Measurements from ENCODE around the gene RNF167.

DNA sequence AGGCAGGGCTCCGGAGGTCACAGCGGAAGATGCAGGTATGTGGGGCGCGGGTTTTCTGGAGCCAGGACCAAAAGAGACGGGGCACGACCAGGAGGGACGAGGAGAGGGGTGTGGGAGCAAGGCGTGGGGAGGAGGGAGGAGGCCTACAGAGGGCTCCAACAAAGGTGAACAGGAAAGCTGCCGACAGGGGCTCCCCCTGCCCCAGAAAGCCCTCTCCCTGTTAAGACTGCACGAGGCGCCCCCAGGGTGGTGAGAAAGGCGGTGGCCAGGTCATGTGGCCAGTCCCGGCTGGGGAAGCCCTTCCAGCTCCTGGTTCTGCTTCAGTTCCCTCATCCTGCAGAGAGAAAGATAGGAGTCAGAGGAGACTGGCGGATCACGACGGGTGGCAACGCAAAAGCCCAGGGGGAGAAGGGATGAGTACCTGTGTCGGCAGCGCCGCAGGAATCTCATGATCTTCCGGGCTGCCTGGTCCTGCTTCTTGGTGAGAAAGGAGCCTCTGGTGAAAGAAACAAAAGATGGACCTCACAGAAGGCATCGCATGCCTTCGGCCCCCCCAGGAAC lies 28.5 kb downstream of the RNF167 start:
- TF ChIP-seq, protein P1, sequence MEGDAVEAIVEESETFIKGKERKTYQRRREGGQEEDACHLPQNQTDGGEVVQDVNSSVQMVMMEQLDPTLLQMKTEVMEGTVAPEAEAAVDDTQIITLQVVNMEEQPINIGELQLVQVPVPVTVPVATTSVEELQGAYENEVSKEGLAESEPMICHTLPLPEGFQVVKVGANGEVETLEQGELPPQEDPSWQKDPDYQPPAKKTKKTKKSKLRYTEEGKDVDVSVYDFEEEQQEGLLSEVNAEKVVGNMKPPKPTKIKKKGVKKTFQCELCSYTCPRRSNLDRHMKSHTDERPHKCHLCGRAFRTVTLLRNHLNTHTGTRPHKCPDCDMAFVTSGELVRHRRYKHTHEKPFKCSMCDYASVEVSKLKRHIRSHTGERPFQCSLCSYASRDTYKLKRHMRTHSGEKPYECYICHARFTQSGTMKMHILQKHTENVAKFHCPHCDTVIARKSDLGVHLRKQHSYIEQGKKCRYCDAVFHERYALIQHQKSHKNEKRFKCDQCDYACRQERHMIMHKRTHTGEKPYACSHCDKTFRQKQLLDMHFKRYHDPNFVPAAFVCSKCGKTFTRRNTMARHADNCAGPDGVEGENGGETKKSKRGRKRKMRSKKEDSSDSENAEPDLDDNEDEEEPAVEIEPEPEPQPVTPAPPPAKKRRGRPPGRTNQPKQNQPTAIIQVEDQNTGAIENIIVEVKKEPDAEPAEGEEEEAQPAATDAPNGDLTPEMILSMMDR (IDR thresholded peaks at IDR 0.05): no peak
- no peak for TF ChIP-seq POLR2A (IDR thresholded peaks at IDR 0.05)

Data from esophagus squamous epithelium (tissue), 4 donors.